ENCODE results near the gene MINDY3.

Gene MINDY3

DNA sequence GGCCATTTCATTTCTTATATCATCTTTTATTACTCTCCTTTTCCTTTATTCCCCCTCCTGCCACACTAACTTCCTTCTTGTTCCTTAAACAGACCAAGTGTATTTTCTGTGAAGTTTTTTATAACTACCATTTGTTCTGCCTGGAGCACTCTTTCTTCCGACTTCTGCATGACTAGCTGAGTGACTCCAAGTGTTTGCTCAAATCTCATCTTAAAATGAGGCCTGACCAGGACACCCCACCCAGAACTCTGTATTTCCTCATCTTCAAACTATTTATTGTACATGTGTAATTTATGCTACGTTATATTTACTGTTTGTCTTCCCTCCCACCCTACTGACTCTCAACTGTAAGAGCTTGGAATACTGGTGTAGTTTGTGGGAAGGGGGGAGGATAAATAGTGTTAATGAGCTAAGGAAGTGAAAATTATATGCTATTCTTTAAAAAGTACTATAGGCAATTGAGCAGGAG lies 3.2 kb downstream of the MINDY3 start:
- ATAC-seq = no peak
- TF ChIP-seq ZNF8 (CRISPR knock-in tag; IDR thresholded peaks at IDR 0.05) (no peak), ISL1 (CRISPR knock-in tag; IDR thresholded peaks at IDR 0.05) (no peak), TCF4 (CRISPR knock-in tag; IDR thresholded peaks at IDR 0.05; ENCODE audit: borderline replicate concordance) (no peak)
- TF ChIP-seq, protein P1, sequence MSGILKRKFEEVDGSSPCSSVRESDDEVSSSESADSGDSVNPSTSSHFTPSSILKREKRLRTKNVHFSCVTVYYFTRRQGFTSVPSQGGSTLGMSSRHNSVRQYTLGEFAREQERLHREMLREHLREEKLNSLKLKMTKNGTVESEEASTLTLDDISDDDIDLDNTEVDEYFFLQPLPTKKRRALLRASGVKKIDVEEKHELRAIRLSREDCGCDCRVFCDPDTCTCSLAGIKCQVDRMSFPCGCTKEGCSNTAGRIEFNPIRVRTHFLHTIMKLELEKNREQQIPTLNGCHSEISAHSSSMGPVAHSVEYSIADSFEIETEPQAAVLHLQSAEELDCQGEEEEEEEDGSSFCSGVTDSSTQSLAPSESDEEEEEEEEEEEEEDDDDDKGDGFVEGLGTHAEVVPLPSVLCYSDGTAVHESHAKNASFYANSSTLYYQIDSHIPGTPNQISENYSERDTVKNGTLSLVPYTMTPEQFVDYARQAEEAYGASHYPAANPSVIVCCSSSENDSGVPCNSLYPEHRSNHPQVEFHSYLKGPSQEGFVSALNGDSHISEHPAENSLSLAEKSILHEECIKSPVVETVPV (CRISPR knock-in tag; IDR thresholded peaks at IDR 0.05) = no peak

DNA sequence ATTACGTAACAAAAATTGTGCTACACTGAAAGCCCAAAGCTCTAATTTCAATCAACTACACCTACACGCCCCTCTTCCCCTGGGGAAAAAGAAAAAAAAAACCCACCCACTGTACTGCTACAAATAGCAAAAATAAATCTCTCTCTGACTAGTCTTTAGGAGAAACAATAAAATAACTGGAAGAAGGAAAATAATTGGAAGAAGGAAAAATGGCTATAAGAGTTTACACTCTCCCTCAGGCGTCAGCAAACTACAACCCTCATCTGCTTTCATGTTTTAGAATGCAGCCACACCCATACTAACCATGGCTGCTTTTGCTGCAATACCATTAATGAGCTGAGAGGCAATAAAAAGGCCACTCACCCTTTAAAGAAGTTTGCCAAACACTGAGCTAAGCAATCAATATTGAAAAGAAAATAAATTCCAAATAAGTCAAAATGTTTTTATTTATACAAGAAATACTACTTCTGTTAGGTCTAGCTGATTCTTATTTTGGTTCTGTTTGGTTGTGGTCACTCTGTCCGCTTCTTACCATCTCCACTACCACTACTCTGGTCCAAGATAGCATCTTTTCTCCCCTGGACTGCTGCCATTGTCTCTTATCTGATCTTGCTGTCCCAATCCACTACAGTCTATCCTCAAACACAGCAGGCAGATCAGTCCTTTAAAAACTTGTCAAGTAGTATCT lies 3.8 kb downstream of the MINDY3 start:
- TF ChIP-seq ZFP3 (CRISPR knock-in tag; IDR thresholded peaks at IDR 0.05) = no peak
- TF ChIP-seq, protein P2, sequence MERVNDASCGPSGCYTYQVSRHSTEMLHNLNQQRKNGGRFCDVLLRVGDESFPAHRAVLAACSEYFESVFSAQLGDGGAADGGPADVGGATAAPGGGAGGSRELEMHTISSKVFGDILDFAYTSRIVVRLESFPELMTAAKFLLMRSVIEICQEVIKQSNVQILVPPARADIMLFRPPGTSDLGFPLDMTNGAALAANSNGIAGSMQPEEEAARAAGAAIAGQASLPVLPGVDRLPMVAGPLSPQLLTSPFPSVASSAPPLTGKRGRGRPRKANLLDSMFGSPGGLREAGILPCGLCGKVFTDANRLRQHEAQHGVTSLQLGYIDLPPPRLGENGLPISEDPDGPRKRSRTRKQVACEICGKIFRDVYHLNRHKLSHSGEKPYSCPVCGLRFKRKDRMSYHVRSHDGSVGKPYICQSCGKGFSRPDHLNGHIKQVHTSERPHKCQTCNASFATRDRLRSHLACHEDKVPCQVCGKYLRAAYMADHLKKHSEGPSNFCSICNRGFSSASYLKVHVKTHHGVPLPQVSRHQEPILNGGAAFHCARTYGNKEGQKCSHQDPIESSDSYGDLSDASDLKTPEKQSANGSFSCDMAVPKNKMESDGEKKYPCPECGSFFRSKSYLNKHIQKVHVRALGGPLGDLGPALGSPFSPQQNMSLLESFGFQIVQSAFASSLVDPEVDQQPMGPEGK (CRISPR knock-in tag; IDR thresholded peaks at IDR 0.05; ENCODE audit: borderline replicate concordance) = no peak
- ATAC-seq = no peak

DNA sequence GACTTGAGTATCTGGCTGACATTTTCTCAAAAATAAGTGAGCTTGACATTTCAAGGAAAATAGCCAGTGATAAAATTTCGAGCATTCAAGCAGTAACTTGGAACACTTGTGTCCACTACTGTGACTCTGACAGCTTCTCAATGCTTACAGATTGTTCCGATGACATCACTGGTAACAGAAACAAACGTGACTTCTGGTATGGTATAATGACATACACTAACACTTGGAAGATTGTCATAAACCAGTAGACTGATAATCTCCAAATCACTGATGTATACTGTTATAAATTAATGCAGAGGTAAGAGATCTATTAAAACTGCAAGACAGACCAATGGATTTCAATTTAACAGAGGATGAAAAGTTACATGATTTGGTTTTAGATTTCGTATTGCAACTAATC lies 6.5 kb downstream of the MINDY3 start:
- ATAC-seq = no peak

More for the DNA sequence above, 6.5 kb downstream of the MINDY3 start:
- no peak for TF ChIP-seq CSDC2 (CRISPR knock-in tag; IDR thresholded peaks at IDR 0.05)
- TF ChIP-seq, protein P3, sequence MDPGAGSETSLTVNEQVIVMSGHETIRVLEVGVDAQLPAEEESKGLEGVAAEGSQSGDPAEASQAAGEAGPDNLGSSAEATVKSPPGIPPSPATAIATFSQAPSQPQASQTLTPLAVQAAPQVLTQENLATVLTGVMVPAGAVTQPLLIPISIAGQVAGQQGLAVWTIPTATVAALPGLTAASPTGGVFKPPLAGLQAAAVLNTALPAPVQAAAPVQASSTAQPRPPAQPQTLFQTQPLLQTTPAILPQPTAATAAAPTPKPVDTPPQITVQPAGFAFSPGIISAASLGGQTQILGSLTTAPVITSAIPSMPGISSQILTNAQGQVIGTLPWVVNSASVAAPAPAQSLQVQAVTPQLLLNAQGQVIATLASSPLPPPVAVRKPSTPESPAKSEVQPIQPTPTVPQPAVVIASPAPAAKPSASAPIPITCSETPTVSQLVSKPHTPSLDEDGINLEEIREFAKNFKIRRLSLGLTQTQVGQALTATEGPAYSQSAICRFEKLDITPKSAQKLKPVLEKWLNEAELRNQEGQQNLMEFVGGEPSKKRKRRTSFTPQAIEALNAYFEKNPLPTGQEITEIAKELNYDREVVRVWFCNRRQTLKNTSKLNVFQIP (CRISPR knock-in tag; IDR thresholded peaks at IDR 0.05; ENCODE audit: borderline replicate concordance, low read depth) = no peak
- TF ChIP-seq, protein P2 (CRISPR knock-in tag; IDR thresholded peaks at IDR 0.05; ENCODE audit: borderline replicate concordance) = no peak
- TF ChIP-seq PPARA (CRISPR knock-in tag; IDR thresholded peaks at IDR 0.05; ENCODE audit: borderline replicate concordance) = no peak
- no peak for TF ChIP-seq SNAI2 (CRISPR knock-in tag; IDR thresholded peaks at IDR 0.05)
- TF ChIP-seq ZC3H10 (CRISPR knock-in tag; IDR thresholded peaks at IDR 0.05) = no peak
- TF ChIP-seq, protein P4, sequence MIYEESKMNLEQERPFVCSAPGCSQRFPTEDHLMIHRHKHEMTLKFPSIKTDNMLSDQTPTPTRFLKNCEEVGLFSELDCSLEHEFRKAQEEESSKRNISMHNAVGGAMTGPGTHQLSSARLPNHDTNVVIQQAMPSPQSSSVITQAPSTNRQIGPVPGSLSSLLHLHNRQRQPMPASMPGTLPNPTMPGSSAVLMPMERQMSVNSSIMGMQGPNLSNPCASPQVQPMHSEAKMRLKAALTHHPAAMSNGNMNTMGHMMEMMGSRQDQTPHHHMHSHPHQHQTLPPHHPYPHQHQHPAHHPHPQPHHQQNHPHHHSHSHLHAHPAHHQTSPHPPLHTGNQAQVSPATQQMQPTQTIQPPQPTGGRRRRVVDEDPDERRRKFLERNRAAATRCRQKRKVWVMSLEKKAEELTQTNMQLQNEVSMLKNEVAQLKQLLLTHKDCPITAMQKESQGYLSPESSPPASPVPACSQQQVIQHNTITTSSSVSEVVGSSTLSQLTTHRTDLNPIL (CRISPR knock-in tag; IDR thresholded peaks at IDR 0.05; ENCODE audit: low read depth) = no peak
- no peak for TF ChIP-seq ZNF8 (CRISPR knock-in tag; IDR thresholded peaks at IDR 0.05)
- TF ChIP-seq BACH2 (CRISPR knock-in tag; IDR thresholded peaks at IDR 0.05; ENCODE audit: borderline replicate concordance) = no peak
- no peak for TF ChIP-seq ESRRG (CRISPR knock-in tag; IDR thresholded peaks at IDR 0.05)
- no peak for TF ChIP-seq ZFP3 (CRISPR knock-in tag; IDR thresholded peaks at IDR 0.05)
- no peak for TF ChIP-seq ZNF70 (CRISPR knock-in tag; IDR thresholded peaks at IDR 0.05)
- TF ChIP-seq, protein P5, sequence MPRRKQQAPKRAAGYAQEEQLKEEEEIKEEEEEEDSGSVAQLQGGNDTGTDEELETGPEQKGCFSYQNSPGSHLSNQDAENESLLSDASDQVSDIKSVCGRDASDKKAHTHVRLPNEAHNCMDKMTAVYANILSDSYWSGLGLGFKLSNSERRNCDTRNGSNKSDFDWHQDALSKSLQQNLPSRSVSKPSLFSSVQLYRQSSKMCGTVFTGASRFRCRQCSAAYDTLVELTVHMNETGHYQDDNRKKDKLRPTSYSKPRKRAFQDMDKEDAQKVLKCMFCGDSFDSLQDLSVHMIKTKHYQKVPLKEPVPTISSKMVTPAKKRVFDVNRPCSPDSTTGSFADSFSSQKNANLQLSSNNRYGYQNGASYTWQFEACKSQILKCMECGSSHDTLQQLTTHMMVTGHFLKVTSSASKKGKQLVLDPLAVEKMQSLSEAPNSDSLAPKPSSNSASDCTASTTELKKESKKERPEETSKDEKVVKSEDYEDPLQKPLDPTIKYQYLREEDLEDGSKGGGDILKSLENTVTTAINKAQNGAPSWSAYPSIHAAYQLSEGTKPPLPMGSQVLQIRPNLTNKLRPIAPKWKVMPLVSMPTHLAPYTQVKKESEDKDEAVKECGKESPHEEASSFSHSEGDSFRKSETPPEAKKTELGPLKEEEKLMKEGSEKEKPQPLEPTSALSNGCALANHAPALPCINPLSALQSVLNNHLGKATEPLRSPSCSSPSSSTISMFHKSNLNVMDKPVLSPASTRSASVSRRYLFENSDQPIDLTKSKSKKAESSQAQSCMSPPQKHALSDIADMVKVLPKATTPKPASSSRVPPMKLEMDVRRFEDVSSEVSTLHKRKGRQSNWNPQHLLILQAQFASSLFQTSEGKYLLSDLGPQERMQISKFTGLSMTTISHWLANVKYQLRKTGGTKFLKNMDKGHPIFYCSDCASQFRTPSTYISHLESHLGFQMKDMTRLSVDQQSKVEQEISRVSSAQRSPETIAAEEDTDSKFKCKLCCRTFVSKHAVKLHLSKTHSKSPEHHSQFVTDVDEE (CRISPR knock-in tag; IDR thresholded peaks at IDR 0.05) = no peak
- TF ChIP-seq TCF4 (CRISPR knock-in tag; IDR thresholded peaks at IDR 0.05; ENCODE audit: borderline replicate concordance) = no peak
- TF ChIP-seq ISL1 (CRISPR knock-in tag; IDR thresholded peaks at IDR 0.05) = no peak
- no peak for TF ChIP-seq GLIS3 (CRISPR knock-in tag; IDR thresholded peaks at IDR 0.05)
- TF ChIP-seq TOX (CRISPR knock-in tag; IDR thresholded peaks at IDR 0.05; ENCODE audit: borderline replicate concordance) = no peak
- TF ChIP-seq, protein P1 (CRISPR knock-in tag; IDR thresholded peaks at IDR 0.05) = no peak
- no peak for TF ChIP-seq OSR1 (CRISPR knock-in tag; IDR thresholded peaks at IDR 0.05)
- no peak for TF ChIP-seq ZFP30 (CRISPR knock-in tag; IDR thresholded peaks at IDR 0.05)

Measured in SK-N-SH treated with all-trans-retinoic acid at 6 μM for 48 hours (cell line).